ENCODE data around the gene KIF4B. TPM values are rescaled to one million over a fixed set of nuclear protein-coding genes. Genes with fewer than 3 reads are reported as not detected.
"Not testable (repeated sequence)": the region's sequence is repeated elsewhere in the genome, so short reads cannot be mapped to it uniquely, and the experiment has no call there.

KIF4B gene
- total RNA-seq, 4 donors from 2014 or later = under 0.01 to 0.08 (median 0.05) TPM; not detected in 1

GRCh38 chr5:154995679-154996078 is 17.9 kb upstream of the KIF4B start:
- H3K27ac ChIP-seq = no peak overlapping the region
- no peaks in the 10 kb centered on the region for H3K27me3 ChIP-seq
- no peak for ATAC-seq
- no peak overlapping the region for H3K4me3 ChIP-seq
- WGBS, 2 donors (ENCODE audit: low coverage in 1 of 2) = 26 to 83% methylated on average over 1 to 2 of the region's 4 CpGs
- no peaks in the 10 kb centered on the region for H3K9me3 ChIP-seq
- no peaks in the 10 kb centered on the region for H3K36me3 ChIP-seq
- no peaks in the 10 kb centered on the region for H3K4me1 ChIP-seq
- TF ChIP-seq POLR2AphosphoS5 (IDR thresholded peaks at IDR 0.05) = no peak
- TF ChIP-seq EP300 (IDR thresholded peaks at IDR 0.05) = no peak
- TF ChIP-seq CTCF (IDR thresholded peaks at IDR 0.05) = no peak
- no peak for TF ChIP-seq POLR2A (IDR thresholded peaks at IDR 0.05)

- H3K27me3 ChIP-seq = no peaks in the 10 kb centered on the region
- TF ChIP-seq POLR2AphosphoS5 (IDR thresholded peaks at IDR 0.05) (no peak), EP300 (IDR thresholded peaks at IDR 0.05) (no peak), POLR2A (IDR thresholded peaks at IDR 0.05) (no peak), CTCF (IDR thresholded peaks at IDR 0.05) (no peak)
- H3K9me3 ChIP-seq = no peaks in the 10 kb centered on the region
- no peak overlapping the region for H3K4me3 ChIP-seq
- H3K27ac ChIP-seq = no peak overlapping the region
- H3K36me3 ChIP-seq = no peaks in the 10 kb centered on the region
- no peaks in the 10 kb centered on the region for H3K4me1 ChIP-seq
- 56 to 63% methylated on average over 5 of the region's 5 CpGs for WGBS, 2 donors (ENCODE audit: low coverage in 1 of 2)
- no peak for ATAC-seq
Observed at GRCh38 chr5:154997746-154998145, 15.8 kb upstream of the KIF4B start.

- Histone ChIP-seq H3K4me3 (no peak overlapping the region), H3K36me3 (no peaks in the 10 kb centered on the region), H3K27ac (no peak overlapping the region), H3K4me1 (no peaks in the 10 kb centered on the region), H3K9me3 (no peaks in the 10 kb centered on the region), H3K27me3 (no peaks in the 10 kb centered on the region)
- no peak for ATAC-seq
- TF ChIP-seq EP300 (IDR thresholded peaks at IDR 0.05) = no peak
- no peak for TF ChIP-seq POLR2A (IDR thresholded peaks at IDR 0.05)
- no peak for TF ChIP-seq CTCF (IDR thresholded peaks at IDR 0.05)
- TF ChIP-seq POLR2AphosphoS5 (IDR thresholded peaks at IDR 0.05) = no peak
- WGBS, 2 donors (ENCODE audit: low coverage in 1 of 2) = 94 to 100% methylated on average over 1 to 5 of the region's 5 CpGs
Observed at GRCh38 chr5:154999865-155000264, 13.7 kb upstream of the KIF4B start.

GRCh38 chr5:155001523-155001922 is 12.0 kb upstream of the KIF4B start:
- H3K4me3 ChIP-seq = no peak overlapping the region
- H3K9me3 ChIP-seq = no peaks in the 10 kb centered on the region
- no peaks in the 10 kb centered on the region for H3K27me3 ChIP-seq
- TF ChIP-seq CTCF (IDR thresholded peaks at IDR 0.05) = no peak
- TF ChIP-seq POLR2A (IDR thresholded peaks at IDR 0.05) = no peak
- no peak for TF ChIP-seq EP300 (IDR thresholded peaks at IDR 0.05)
- ATAC-seq = no peak
- no peaks in the 10 kb centered on the region for H3K4me1 ChIP-seq
- no peaks in the 10 kb centered on the region for H3K36me3 ChIP-seq
- 72 to 100% methylated on average over 1 to 2 of the region's 4 CpGs for WGBS, 2 donors (ENCODE audit: low coverage in 1 of 2)
- H3K27ac ChIP-seq = no peak overlapping the region

GRCh38 chr5:155002722-155003121 is 10.8 kb upstream of the KIF4B start:
- H3K36me3 ChIP-seq, H3K4me1 ChIP-seq, ATAC-seq, H3K4me3 ChIP-seq, H3K27me3 ChIP-seq, H3K9me3 ChIP-seq, H3K27ac ChIP-seq: not testable (repeated sequence)
- WGBS, 2 donors (ENCODE audit: low coverage in 1 of 2) = 57 to 89% methylated on average over 1 to 2 of the region's 4 CpGs

Data from gastroesophageal sphincter (tissue), 4 donors.